Stimulated activated CD8-positive, alpha-beta memory T cell treated with anti-CD3 and anti-CD28 coated beads, Interleukin-7, amount 100 ng/mL, for 48 hours (primary cell): Measurements from ENCODE around the gene ELP6.
"Not testable (repeated sequence)": the region's sequence is repeated elsewhere in the genome, so short reads cannot be mapped to it uniquely, and the experiment has no call there.

Experiments used
- DNase-seq, 2 donors: peaks; one replicate each; pipeline ENCODE4 v3.0.0-alpha.2; 2020; ENCODE audit warnings: low read depth in 1 of 2; ENCODE audit errors: extremely low read depth in 1 of 2

ELP6 gene

DNA sequence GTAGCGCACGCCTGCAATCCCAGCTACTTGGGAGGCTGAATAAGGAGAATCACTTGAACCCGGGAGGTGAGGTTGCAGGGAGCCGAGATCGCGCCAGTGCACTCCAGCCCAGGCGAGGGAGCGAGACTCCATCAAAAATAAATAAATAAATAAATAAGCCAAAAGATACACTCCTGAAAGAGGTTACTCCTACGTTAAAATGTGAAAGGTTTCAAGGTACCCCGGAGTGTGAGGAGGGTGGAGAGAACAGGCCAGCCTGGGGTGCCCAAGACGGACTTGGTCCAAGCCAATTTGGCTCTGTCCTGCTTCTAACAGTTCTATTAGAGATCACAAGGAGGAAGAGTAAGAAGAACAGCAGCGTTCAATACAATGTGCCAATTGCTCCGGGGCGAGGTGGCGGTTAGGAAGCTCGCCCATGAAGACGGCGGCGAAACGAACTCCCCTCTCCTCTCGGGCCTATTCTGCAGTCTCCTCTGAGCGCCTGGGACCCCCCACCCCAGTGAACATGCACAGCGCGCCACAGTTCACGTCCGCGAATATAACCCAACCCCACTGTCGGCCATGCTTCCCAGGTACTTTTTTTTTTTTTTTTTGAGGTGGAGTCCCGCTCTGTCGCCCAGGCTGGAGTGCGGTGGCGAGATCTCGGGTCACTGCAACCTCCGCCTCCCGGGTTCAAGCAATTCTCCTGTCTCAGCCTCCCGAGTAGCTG lies 942 bp downstream of the ELP6 start:
- DNase-seq = no peak

DNA sequence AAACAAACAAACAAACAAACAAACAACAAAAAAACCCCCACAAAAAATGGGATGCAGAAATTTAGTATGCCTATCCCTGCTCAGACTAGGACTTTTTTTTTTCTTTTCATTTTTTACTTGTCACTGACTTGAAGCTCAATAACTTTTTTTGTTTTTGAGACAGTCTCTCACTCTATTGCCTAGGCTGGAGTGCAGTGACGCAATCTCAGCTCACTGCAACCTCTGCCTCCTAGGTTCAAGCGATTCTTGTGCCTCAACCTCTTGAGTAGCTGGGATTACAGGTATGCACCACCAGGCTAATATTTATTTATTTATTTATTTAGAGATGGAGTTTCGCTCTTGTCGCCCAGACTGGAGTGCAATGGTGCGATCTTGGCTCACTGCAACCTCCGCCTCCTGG lies 8.2 kb downstream of the ELP6 start:
- DNase-seq = not testable (repeated sequence)

DNA sequence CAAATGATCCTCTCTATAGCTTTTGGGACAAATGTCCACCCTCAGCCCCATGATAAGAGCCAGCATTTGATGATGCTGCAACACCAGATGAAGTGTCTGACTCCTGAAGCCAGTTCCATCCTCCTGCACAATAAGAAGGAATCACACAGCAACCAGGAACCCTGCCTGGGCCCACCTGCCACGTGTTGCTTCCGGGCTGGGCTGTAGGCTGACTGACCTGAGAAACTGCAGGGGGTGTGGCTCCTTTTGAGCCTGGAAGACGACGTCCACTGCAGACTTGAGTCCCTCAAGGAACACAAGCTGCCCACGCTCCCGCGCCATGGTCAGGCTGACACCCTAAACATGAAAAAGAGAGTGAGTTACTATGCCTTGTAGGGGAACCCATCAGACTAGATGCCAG lies 9.4 kb downstream of the ELP6 start:
- no peak for DNase-seq

DNA sequence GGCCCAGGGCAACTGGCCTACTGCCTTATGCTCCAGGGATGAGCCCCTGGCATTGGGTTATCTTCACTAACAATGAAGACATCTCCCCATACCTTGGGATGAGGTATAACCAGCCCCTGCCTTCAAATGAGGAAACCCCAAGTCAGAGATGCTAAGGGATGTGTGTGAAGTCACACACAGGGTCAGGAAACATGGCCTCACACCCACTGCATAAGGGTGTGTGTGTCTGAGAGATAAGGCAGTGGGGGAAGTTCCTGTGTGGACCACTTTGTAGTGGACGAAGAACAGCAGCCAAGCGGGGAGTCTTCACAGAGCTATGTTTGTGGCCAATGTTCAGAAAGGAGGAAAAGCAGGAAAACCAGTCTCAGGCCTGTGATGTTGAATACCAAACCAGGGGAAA lies 10.5 kb downstream of the ELP6 start:
- DNase-seq = no peak

DNA sequence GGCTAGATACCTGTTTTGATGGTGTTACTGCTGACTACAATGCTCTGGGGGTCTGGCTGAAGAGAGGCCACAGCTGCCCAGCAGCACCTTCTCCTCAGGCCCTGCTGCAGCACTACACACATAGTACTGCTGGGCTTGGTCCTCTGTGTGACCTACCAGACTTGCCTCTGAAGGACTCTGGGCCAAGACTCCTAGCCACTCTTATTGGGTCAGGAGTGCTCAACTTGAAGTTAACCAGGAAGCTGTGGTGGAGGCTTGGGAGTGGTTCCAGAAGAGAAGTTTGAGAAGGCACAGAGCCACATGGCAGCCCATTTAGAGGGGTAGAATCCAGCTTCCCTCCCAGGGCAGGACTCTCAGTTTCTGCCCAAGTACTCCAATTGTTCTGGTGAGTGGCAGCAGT lies 16.6 kb downstream of the ELP6 start:
- DNase-seq = no peak

DNA sequence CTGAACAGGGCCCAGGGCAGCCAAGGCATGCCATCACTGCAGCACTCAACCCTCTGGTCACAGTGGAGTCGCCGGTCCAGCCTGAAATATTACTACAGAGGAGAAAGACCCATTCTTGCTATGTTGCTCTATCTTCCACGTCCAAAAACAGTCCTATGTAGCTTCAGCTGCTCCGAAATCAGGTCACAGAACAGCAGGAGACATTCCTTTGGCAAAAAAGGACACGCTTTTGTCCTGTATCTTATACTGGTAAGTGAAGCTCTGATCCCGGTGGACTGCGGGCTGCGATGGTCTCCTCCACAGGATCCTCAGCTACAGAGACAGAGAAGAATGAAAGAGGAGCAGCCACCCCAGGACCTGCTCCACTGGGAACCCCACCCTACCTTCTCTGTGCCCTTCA lies 17.6 kb downstream of the ELP6 start:
- DNase-seq = no peak

DNA sequence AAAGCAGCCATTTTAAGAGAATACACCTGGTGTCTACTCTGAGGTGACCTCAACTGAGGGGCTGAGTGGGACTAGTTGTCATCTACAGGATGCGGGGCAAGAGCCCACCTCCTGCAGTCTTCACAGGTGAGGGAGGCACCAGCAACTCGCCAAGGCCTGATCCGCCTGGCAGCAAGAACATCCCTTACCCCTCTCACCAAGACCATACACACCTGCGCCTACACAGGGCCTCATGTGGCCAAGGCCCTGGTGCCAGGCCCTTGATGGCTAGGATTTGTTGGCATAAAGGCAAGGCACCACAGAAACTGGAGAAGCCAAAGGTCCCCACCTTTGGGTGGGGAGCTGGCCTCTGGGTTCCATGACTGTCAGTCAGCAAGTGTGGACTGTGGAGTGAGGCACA lies 18.4 kb downstream of the ELP6 start:
- no peak for DNase-seq

DNA sequence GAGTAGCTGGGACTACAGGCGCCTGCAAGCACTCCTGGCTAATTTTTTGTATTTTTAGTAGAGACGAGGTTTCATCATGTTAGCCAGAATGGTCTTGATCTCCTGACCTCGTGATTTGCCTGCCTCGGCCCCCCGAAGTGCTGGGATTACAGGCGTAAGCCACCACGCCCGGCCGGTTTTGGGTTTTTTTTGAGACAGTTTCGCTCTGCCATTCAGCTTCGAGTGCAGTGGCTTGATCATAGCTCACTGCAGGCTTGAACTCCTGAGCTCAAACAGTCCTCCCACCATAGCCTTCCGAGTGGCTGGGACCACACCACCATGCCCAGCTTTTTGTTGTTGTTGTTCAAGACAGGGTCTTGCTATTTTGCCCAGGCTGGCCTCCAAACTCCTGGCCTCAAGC lies 21.7 kb downstream of the ELP6 start:
- no peak for DNase-seq

DNA sequence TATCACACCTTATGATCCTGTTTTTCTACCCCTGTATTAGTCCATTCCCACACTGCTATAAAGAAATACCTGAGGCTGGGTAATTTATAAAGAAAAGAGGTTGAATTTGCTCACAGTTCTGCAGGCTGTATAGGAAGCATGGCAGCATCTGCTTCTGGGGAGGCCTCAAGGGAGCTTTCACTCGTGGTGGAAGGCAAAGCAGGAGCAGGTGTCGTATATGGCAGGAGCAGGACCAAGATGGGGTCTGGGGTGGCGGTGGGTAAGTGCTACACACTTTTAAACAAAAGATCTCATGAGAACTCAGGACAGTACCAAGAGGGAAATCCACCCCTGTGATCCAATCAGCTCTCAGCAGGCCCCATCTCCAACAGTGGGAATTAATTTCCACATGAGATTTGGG lies 22.3 kb downstream of the ELP6 start:
- no peak for DNase-seq

DNA sequence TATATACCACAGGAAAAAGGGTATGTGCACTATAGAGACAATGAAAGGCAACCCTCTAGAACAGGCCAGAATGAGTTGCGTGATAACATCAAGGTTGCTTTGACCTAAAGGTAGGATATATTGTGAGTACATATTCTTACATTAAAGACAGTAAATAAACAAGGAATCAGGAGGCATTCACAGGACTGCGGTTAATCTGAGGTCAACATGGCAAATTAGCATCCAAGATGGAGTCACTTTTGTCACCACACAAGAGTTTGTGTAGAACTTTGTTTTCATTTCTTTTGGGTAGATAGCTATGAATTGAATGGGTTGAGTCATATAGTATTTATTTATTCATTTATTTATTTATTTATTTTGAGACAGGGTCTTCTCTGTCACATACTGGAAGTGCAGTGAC lies 26.2 kb downstream of the ELP6 start:
- DNase-seq = no peak

DNA sequence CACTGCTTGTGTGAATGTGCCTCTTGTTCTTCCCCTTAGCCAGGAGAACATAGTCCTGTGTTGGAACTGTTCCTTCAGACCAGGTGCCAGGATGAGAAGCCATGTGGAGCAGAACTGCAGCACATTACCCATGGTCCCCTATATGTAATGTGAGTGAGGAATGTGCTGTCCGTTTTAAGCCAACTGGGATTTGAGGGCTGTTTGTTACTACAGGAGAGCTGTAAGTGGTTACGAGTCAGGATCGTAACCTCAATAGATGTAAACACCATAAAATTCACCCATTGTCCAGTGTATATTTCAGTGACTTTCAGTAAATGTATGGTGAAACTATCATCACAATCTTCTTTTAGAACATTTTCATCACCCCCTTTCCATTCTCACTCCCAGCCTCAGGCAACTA lies 27.7 kb downstream of the ELP6 start:
- DNase-seq = no peak

DNA sequence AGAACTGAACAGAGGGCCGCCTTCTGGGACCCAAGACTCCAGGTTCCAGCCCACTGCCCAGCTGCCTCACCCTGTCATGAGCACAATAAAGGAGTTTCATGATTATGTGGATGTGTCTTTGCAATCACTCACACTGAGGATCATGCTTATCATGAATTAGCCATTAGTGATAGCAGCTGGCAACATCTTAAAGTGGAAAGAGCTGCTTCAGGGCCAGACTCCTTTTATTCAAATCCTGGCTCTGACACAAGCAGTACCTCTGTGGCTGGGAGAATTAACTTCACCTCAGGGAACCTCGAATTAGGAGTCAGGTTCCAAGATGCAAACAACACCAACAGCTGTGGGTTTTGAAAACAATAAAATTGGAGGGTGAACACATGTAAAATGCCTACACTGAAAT lies 31.1 kb downstream of the ELP6 start:
- no peak for DNase-seq

DNA sequence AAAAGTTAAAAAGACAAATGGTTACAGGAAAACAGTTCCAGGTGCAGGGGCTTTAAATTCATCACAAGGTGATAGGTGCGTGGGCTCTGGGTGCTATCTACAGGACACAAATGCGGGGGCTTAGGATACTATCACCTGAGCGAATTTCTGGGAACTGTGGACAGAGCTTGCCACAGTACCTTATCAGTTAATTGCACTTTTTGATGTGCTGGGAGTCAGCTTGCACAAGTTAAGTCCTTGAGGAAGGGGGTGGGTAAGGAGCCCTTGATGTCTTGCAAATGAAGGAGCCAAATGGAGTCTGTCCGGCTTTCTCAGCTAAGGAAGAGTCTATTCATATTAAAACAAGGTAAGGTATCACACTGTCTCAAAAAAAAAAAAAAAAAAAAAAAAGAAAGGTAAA lies 31.7 kb downstream of the ELP6 start:
- not testable (repeated sequence) for DNase-seq

DNA sequence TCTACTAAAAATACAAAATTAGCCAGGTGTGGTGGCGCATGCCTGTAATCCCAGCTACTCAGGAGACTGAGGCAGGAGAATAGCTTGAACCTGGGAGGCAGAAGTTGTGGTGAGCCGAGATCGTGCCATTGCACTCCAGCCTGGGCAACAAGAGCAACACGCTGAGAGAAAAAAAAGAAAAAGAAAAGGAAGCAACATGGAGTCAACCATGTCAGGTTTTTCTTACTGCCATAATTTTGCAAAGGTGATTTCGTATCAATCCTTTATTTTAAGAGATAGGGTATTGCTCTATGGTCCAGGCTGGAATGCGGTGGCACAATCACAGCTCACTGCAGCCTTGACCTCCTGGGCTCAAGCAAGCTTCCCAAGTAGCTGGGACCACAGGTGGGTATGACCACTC lies 33.2 kb downstream of the ELP6 start:
- DNase-seq = not testable (repeated sequence)

DNA sequence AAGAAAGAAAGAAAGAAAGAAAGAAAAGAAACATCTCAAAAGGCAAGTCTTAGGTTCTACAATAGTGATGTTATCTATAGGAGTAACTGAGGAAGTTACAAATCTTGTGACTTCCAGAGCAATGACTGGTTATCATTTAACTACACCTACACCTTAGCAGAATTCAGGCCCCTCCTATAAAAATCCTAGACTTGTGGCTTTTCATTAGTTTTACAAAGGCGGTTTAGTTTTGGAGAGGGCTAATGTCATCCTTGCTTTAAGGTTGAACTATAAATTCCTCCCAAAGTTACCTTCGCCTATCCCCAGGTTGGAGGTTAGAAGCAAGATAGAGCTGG lies 33.7 kb downstream of the ELP6 start:
- DNase-seq = no peak

DNA sequence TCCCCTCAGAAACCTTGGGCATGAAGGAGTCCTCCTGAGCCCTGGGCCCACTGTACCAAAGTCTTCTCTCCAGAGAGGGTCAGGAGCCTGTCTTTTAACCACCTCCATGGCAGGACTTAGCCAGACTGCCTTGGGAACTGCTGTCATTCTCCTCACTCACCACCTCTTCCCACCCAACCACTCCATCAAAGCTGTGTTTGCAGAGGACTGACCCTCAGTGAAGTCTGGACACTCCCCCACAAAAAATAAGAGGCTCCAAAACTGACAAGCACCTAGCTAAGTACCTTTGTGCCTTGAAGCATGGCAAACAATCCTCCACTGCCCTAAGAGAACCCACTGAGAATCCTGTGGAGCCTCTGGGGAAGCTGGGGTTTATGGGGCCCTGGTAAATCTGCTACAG lies 35.5 kb downstream of the ELP6 start:
- DNase-seq = no peak

DNA sequence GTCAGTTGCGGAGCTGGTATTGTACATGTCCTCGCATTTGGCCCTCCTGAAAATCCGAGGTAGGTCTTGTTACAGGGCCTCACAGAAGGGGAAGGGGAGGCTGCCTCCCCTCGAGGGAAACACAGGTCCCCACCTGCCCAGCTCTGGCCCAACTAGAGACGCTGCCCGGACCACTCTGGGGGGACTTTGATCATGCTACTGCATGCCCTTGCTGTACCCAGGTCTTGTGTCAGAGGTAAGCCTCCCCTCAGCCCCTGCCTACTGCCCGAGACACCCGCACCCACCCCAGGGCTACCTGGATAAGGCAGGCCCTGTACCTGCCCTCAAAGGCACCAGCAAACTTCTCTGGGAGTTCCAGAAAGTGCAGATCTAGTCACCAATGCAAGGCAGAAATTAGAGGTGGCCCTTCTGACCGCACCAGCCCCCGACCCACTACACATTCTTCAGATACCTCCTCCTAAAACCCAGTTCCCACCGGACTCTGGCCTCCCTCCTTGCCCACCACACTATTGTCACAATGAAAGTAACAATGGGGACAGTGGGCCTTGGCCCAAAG lies 36.8 kb downstream of the ELP6 start:
- DNase-seq = no peak

DNA sequence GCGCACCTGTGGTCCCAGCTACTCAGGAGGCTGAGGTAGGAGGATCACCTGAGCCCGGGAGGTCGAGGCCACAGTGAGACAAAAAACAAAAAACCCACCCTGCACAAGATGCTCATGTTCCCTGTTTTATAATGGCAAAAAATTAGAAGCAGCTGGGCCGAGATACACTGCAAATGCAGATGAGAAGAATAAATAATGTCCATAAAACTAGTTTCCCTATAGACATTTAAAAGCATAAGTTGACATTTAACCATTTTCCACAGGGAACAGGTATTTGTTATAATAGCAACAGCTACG lies 37.2 kb downstream of the ELP6 start:
- no peak for DNase-seq

DNA sequence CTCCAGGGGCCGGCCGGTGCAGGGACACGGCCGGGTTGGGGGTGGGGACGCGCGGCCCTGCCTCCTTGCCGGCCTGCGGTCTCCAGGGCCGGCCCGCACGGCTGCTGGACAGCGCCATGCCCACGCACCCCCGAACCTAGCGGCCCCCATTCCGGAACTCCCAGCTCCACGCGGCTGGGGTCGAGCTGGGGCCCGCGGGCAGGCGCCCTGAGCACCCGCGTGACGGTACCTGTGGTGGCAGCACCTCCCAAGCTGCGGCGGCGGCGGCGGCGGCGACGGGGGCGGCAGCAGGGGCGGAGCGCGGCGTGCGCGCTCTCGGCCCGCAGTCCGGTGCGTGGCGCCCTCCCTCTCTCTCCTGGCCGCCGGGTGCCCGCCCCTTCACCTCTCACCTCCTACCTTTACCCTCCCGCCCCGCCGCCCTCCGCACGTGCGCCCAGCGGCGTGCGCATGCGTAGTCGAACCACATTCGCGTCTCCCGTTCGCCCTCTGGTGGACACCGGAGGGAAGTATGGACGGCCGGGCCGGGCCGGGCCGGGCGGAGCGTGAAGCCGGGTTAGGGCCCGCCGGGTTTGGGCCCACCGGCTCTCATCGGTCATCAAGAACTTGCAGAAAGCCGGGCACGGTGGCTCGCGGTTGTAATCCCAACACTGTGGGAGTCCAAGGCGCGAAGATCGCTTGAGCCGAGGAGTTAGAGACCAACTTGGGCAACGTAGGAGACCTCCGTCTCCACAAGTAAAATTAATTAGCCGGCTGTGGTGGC lies 37.8 kb downstream of the ELP6 start, which contains the start of gene SCAP:
Gene SCAP (minus strand): TSS at position 372 of the 760 bp plus-strand sequence. CDS start 32,948 bp downstream, outside the sequence.
- DNase-seq = peak; percentile 90 to 92

DNA sequence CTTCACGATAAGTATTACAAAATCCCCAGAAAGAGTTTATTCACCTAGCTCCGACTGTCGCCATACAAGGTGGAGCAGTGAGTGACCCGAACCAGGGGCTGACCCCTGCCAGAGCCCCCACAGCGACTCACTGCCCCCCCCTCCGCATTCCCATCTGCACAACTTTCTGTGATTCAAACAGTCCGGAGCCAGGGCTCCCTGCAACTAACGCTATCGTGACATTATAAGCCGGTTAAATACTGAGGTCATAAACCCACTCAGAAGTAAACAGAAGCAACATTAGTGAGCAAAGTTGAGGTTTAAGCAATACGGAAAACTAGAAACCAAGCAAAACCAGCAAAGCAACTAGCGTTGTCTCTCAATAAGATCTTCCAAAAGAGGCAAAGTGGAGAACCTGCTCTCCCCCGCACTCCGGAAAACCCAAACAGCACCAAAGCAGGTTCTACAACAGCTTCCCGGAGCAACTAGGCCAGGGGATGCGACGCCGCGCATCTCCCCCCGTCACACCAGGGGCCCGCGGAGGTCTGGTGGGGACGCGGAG lies 38.4 kb downstream of the ELP6 start:
- no peak for DNase-seq

DNA sequence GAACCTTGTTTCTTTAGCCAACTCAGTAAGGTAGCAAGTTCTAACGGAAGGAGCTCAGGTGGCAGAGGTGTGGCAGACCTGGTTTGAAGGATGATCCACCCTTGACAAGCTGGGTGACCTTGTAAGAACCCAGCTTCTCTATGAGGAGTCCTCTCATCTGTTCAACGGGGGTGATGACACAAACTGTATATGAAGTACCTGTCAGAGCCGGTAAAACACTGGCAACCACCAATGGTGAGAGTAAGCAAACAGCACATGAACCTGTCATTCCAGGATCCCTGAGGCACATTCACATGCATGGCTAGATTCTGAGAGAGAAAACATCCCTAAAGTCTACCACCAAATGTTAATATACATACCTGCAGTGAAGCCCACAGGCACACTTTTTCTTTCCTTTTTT lies 40.1 kb downstream of the ELP6 start:
- no peak for DNase-seq

DNA sequence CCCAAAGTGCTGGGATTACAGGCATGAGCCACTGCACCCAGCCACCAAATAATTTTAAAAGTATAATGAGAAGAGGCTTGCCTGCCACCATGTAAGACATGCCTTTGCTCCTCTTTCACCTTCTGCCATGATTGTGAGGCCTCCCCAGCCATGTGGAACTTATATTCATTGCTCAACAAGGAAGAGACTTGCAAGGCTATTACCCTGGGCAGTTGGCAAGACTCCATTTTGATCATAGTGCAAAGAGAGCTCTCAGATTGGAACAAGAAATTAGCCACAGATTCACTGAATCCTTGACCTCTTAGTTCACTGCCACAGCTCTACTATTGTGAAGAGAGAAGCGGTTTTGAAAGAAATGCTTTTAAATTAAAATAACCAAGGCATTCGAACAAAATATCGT lies 43.9 kb downstream of the ELP6 start:
- no peak for DNase-seq
